ENCODE measurements around the gene COPS8.

DNA sequence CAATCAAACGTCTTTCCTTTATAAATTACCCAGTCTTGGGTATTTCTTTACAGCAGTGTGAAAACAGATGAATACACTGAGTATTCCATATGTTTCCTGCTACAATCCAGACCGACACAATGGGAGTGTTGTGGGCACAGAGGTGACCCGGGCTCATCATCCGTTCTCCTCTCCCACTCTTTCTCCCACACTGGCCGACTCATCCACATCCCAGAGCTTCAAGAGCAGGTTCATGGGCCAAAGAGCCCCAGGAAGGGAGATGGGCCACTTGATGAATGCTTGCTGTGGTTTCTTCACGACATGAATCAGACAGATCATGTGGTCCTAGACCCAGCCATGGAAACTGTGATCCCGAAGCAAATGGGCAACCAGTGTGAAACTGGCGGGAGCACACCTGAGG lies 4.1 kb upstream of the COPS8 start:
- TF ChIP-seq, protein P1, sequence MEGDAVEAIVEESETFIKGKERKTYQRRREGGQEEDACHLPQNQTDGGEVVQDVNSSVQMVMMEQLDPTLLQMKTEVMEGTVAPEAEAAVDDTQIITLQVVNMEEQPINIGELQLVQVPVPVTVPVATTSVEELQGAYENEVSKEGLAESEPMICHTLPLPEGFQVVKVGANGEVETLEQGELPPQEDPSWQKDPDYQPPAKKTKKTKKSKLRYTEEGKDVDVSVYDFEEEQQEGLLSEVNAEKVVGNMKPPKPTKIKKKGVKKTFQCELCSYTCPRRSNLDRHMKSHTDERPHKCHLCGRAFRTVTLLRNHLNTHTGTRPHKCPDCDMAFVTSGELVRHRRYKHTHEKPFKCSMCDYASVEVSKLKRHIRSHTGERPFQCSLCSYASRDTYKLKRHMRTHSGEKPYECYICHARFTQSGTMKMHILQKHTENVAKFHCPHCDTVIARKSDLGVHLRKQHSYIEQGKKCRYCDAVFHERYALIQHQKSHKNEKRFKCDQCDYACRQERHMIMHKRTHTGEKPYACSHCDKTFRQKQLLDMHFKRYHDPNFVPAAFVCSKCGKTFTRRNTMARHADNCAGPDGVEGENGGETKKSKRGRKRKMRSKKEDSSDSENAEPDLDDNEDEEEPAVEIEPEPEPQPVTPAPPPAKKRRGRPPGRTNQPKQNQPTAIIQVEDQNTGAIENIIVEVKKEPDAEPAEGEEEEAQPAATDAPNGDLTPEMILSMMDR (IDR thresholded peaks at IDR 0.05; ENCODE audit: low read length), result no peak
- TF ChIP-seq EZH2 (IDR thresholded peaks at IDR 0.05; ENCODE audit: borderline replicate concordance, low read length), result no peak
